ENCODE data around the gene KIAA0513. TPM values are rescaled to one million over a fixed set of nuclear protein-coding genes. Genes with fewer than 3 reads are reported as not detected.

The KIAA0513 gene
- polyA plus RNA-seq, 1 donor, result 4.8 TPM

DNA sequence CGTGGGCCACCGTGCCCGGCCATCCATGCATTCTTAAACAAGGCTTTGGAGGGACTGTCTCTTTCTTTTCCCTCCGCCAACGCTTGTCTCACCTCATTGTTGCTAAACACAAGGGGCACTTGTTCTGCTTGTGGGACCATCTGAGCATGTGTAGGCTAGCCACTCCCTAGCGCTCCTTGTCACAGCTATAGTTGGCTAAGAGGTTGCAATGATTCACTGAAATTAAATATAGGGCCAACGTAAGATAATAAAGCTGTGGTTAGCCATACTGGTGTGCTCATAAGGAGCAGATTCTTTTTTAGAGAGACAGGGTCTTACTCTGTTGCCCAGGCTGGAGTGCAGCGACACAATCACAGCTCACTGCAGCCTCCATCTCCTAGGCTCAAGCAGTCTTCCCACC is 41.2 kb downstream of the KIAA0513 start:
- DNase-seq, result no peak

DNA sequence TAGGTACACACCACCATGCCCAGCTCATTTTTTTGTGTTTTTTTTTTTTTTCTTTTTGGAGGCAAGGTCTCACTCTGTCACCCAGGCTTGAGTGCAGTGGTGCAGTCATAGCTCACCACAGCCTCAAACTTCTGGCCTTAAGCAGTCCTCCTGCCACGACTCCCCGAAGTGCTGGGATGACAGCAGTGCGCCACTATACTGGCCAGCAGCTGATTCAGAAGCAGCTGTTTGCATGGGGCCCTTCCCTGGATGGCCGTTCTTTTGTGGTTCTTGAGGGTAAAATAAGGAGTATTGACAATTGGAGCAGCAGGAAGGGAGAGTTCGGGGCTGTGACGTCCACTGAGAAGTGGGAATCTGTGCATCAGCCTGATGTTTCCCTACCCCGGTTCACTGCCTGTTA is 41.6 kb downstream of the KIAA0513 start:
- no peak for DNase-seq

DNA sequence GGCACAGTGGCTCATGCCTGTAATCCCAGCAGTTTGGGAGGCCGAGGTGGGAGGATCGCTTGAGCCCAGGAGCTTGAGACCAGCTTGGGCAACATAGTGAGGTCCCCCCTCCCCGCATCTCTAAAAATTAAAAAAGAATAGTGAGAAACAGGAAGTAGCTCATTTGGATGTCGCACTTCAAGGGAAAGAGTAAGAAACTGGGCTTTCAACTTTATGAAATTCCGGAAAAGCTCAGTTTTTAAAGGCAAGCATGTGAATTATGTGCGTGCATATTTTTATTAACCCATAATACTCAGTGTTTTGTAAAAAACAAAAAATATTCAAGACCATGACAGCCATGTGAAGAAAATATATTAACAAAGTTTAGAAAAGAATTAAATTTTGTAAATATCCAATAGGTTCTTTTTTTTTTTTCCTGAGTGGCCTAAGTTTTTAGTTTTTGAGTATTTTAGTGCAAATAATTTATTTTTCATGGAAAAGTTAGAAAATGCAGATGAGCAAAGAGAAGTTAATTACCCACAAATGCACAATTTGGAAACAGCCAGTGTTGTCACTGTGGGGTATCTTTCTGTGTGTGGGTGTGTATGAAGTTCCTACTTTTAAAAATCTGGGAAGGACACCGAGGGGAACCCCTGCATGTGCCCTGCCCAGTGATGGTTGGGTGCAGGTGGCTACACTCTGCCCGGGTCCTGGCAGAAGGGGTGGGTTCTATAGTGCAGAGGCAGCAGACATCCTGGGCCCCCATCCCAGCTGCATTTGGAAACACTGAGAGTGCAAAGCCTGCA is 44.7 kb downstream of the KIAA0513 start:
- DNase-seq, result no peak

DNA sequence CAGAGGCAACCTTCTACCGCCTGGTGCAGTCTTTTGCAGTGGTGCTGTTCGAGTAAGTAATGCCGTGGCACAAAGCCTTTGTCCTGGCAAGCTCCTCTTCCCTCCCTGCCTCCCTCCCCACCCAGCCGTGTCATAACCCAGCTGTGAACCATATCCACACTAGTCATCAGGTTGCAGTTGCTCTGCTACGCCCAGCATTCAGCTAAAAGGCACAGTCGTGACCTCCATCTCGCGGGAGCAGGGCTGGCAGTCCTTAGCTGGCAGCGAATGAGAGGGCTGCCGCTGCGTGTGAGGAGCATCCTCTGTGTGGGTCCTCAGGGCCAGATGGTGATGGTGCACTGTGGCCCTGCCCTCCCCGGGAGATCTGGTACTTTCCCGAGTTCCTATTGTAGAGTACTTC is 45.4 kb downstream of the KIAA0513 start:
- no peak for DNase-seq

- DNase-seq, result no peak
These were observed 46.8 kb downstream of the KIAA0513 start for GRCh38 chr16:85074225-85074914.

GRCh38 chr16:85075236-85075924 is 47.8 kb downstream of the KIAA0513 start:
- no peak for DNase-seq

- DNase-seq, result no peak
These were observed 49.4 kb downstream of the KIAA0513 start for GRCh38 chr16:85077039-85077438.

- DNase-seq, result no peak
These were observed 50.1 kb downstream of the KIAA0513 start for GRCh38 chr16:85077576-85078125.

- no peak for DNase-seq
These were observed 50.6 kb downstream of the KIAA0513 start for GRCh38 chr16:85078226-85078625.

DNA sequence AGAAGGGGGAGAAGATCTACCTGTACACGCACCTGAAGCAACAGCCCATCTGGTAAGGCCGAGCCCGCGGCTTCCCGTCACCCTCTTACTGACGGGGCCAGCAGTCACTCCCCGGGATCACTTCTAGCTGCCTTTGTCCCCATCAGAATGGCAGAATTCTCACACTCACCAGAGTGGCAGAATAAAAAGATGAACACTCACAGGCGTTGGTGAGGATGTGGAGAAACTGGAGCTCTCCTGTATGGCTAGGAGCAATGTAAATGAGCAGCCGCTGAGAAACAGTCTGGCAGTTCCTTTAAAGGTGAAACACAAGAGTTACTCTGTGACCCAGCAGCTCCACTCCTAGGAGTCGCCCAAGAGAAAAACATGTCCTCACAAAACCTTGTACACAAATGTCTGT is 51.4 kb downstream of the KIAA0513 start:
- no peak for DNase-seq

DNA sequence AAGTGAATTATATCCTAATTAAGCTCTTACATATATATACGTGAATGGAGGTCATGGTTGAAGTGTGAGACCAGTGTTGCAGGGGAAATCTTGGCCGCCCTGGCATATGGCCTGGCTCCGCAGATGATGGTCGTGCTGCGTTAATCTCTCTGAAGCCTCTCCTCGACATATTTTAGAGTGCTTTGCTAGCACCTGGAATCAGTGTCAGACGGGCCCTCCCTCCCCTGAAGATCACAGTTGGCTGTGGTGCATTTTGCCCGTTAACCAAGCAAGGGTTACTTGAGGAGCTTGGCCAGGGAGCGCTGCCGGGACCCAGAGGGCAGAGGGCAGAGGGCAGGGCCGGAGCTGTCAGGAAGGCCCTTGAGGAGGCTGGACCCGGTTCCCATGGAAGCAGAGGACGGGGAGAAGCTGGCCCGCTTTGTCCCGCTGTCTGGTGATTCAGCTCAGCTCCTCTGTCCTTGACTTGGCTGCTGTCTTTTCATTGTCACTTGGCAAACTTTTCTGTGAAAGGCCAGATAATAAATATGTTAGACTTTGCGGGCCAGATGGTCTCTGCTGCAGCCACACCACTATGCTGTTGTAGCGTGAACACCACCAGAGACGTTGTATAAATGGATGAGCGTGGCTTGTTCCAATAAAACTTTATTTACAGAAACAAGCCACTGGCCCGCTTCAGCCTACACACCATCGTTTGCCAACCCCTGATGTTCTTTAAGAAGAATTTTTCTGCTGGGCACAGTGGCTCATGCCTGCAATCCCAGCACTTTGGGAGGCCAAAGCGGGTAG is 52.4 kb downstream of the KIAA0513 start:
- DNase-seq, result no peak

DNA sequence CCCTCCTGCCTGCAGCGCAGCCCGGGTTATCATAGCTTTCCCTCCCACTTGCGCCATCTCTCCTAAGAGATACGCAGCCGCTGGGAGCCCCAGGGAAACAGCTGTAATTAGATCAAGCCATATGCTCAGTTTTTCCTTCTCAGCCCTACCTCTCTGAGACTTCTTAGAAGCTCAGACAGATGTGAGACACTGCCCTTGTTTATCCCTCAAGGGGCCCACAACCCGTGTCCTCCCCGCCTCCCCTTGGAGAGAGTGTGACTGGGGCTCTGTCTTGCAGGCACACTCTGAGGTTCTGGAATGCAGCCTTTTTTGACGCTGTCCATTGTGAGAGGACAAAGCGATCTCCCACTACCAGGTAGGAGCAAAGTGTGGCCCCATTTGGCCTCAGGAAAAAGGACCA is 53.4 kb downstream of the KIAA0513 start:
- DNase-seq, result no peak

- no peak for DNase-seq
These were observed 54.2 kb downstream of the KIAA0513 start for GRCh38 chr16:85081765-85082164.

DNA sequence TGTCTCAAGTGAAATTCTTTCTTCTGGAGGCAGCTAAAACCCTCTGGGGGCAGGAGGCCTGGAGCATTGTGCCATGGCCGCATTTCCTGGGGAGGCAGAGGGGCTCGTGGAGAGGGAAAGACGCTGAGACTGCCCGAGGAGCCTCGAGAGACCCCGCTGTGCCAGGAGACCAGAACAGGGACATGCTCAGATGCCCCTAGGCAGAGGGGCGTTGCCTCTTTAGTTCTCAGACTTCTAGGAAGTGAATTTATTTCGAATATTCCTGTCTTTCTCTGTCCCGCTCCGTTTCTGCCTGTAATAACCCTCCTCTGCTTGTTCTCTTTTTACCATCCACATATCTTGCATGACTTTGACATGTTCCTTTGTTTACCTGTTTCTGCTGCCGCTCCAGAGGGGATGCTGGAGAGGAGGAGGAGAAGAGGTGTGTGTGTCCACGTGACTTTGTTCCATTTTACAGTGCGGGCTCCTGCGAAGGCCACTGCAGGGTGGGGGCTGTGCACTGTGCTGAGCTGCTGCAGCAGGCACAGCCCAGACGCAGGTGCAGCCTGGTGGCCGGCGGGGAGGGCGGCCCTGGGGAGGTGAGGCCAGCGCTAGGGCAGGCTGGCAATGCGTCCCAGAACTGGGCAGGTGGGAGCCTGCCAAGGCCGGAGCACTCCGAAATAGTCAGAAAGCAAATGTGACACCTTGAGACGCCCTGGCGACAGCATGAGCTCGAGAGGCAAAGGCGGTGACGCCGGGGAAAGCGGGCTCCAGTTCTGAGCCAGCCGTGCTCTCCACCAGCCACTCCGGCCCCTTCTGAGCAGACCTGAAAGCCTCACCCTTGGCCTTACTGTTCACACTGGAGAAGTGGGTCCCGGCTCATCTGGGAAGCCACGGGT is 54.8 kb downstream of the KIAA0513 start:
- DNase-seq, result no peak

GRCh38 chr16:85083051-85083639 is 55.5 kb downstream of the KIAA0513 start:
- no peak for DNase-seq

- DNase-seq, result no peak
These were observed 57.4 kb downstream of the KIAA0513 start for GRCh38 chr16:85084841-85085510.

- DNase-seq, result no peak
These were observed 58.1 kb downstream of the KIAA0513 start for GRCh38 chr16:85085721-85086120.

DNA sequence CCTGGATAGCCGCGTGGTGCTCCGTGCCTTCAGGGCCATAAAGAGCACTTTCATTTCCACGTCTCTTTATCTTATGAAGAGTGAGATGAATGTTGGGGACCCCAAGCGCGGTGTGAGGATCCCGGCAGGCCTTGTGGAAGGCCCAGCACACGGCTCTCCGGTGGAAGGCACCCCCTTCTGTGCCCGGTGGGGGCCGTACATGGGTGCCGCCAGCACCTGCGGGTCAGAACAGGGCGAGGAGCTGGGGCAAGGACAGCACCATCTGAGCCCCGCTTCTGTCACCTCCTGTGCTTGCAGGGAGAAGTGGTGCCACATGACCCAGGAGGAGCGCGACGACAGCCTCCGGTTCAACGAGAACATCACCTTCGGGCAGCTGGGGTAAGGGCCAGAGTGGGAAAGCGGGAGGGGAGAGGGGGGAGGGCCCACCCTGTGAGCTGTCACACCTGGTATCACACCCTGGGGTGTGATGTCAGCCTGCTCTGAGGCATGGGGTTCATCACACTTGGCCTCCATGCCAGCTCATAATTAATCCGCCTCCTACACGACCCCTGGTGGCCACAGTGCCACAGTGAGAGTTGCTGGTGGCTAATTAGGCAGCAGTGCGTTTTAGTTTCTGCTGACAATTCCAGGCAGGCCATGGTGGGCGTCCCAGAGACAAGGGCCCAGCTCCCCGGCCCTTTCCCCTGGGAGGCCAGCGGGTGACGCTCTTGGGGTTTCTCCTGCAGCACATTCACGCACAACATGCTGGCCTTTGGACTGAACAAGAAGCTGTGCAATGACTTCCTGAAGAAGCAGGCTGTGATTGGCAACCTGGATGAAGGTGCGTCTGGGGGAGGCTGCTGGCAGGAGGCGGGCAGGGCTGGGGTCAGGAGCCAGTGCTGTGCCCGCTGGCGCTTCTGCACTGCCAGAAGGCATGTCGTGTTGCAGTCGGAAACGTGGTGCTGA is 59.0 kb downstream of the KIAA0513 start:
- peak; percentile 78 for DNase-seq
